Vagina (tissue), 2 donors: ENCODE results near the gene ARID1B. TPM values are rescaled to one million over a fixed set of nuclear protein-coding genes. Genes with fewer than 3 reads are reported as not detected.

Experiments used
- DNase-seq, 2 donors: peaks; one replicate each; pipeline ENCODE4 v3.0.0-alpha.2; 2017; ENCODE audit errors: extremely low spot score in 2 of 2
- H3K27ac ChIP-seq: fragments of 200-600 bp; sonication (generic); one replicate; pipeline ENCODE4 v1.5.1; 2019
- H3K27me3 ChIP-seq: fragments of 200-600 bp; sonication (generic); one replicate; pipeline ENCODE4 v1.5.1; 2019
- H3K36me3 ChIP-seq, 2 donors: fragments of 200-600 bp; sonication (generic); one replicate each; pipeline ENCODE4 v1.5.1; 2017 to 2019
- H3K4me1 ChIP-seq: fragments of 200-600 bp; sonication (generic); one replicate; pipeline ENCODE4 v1.5.1; 2019
- H3K4me3 ChIP-seq, 2 donors: fragments of 200-600 bp; sonication (generic); 1 replicate in 1 of 2; 2 replicates in 1 of 2; pipeline ENCODE4 v1.5.1; 2016 to 2019
- H3K9me3 ChIP-seq: fragments of 200-600 bp; sonication (generic); one replicate; pipeline ENCODE4 v1.5.1; 2019
- POLR2A ChIP-seq, 2 donors: fragments of 450-650 bp; IDR thresholded peaks; one replicate each; pipeline ENCODE4 v1.6.1; 2017; ENCODE audit warnings: antibody characterized with exemption in 2 of 2, mild to moderate bottlenecking in 2 of 2, moderate library complexity in 2 of 2
- POLR2AphosphoS5 ChIP-seq, 2 donors: sonication (generic); formaldehyde crosslinking; IDR thresholded peaks; one replicate each; pipeline ENCODE4 v1.9.0; 2017; ENCODE audit warnings: antibody characterized with exemption in 2 of 2, mild to moderate bottlenecking in 2 of 2, low read depth in 1 of 2; ENCODE audit not compliant: insufficient read depth in 1 of 2
- intact Hi-C: fragments of 100-400 bp; cut with DNase I; formaldehyde crosslinking; loops from one replicate; pipeline ENCODE4 v1.15.1; 2023
- total RNA-seq: library from RNA; depleted of rRNA; stranded (reverse); fragments of >200 nt; gene quantifications from one replicate; pipeline ENCODE4 v1.2.3, GENCODE V29; 2016
- TF ChIP-seq, protein P1 (sequence below), 3 experiments: fragments of 450-650 bp in 2 of 3; fragments of 200-600 bp in 1 of 3; sonication (generic) in 1 of 3; IDR thresholded peaks; one replicate each; pipeline ENCODE4 v1.5.1; 2017 to 2019; ENCODE audit warnings: antibody characterized with exemption in 3 of 3, mild to moderate bottlenecking in 2 of 3, moderate library complexity in 2 of 3

ARID1B gene
- total RNA-seq, 1 donor from 2014 or later: 141 TPM

DNA sequence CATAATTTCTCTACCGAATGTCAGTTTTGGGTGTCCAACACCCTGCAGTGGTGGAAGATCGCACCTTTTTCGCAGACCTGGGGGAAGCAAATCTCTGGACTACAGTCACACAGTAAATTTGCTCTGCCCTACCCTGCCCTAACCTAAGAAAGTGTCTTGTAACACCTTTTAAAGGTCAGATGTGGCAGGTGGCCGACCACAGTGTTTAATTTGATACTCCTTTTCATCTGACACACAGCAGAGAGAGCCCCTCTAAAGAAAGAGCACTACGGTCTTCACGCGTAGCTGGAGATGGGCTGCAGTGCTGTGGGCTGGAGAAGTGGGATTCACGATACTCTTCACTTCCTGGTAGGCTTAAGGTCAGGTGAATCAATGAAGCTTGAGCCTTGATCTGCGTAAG lies 436.2 kb downstream of the ARID1B start:
- no peak for DNase-seq
- intact Hi-C loops: no loop called here
- no peaks in the 10 kb centered on the region for H3K9me3 ChIP-seq
- no peak overlapping the region for H3K4me3 ChIP-seq
- TF ChIP-seq, protein P1, sequence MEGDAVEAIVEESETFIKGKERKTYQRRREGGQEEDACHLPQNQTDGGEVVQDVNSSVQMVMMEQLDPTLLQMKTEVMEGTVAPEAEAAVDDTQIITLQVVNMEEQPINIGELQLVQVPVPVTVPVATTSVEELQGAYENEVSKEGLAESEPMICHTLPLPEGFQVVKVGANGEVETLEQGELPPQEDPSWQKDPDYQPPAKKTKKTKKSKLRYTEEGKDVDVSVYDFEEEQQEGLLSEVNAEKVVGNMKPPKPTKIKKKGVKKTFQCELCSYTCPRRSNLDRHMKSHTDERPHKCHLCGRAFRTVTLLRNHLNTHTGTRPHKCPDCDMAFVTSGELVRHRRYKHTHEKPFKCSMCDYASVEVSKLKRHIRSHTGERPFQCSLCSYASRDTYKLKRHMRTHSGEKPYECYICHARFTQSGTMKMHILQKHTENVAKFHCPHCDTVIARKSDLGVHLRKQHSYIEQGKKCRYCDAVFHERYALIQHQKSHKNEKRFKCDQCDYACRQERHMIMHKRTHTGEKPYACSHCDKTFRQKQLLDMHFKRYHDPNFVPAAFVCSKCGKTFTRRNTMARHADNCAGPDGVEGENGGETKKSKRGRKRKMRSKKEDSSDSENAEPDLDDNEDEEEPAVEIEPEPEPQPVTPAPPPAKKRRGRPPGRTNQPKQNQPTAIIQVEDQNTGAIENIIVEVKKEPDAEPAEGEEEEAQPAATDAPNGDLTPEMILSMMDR (IDR thresholded peaks at IDR 0.05): no peak
- TF ChIP-seq POLR2A (IDR thresholded peaks at IDR 0.05) (no peak), POLR2AphosphoS5 (IDR thresholded peaks at IDR 0.05; ENCODE audit: insufficient read depth in 1 of 2, low read depth in 1 of 2) (no peak)
- no peak overlapping the region for H3K27ac ChIP-seq
- H3K36me3 ChIP-seq: peaks cover 0 to 2% of the 10 kb centered on the region in 2 donors
- no peaks in the 10 kb centered on the region for H3K4me1 ChIP-seq
- no peaks in the 10 kb centered on the region for H3K27me3 ChIP-seq

DNA sequence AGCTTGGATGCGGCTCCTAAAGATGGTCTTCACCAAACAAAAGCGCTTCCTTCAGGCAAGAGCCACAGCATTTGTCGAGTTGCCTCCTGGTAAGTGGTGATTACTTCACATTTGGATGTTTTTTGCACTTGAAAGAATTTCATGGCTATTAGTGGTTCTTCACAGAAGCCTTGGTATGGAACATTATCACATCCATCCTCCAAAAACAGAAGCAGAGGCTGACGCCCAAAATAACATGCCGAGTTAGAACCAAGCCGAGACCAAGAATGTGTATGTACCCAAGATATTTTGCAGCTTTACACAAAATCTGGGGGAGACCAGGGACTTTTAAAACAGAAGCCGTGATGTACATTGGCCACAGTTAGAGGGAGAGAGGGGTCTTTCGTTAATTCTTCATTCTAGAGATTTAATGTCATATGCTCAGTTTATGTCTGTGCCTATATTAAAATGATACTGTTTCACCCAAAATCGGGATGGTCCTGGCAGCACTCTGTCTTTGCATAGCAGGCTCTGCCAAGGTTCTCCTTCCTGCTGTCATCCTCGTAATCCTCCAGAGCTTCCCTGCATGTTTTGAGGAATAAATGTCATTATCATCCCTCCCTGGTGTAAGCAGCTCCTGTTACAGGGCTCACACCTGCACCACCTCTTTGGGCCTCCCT lies 436.9 kb downstream of the ARID1B start:
- Histone ChIP-seq H3K9me3 (no peaks in the 10 kb centered on the region), H3K4me1 (no peaks in the 10 kb centered on the region), H3K27ac (no peak overlapping the region), H3K36me3 (no peaks in the 10 kb centered on the region), H3K27me3 (no peaks in the 10 kb centered on the region), H3K4me3 (no peak overlapping the region)
- TF ChIP-seq POLR2A (IDR thresholded peaks at IDR 0.05) (no peak), POLR2AphosphoS5 (IDR thresholded peaks at IDR 0.05; ENCODE audit: insufficient read depth in 1 of 2, low read depth in 1 of 2) (no peak)
- TF ChIP-seq, protein P1 (IDR thresholded peaks at IDR 0.05): no peak
- no peak for DNase-seq
- intact Hi-C loops: no loop called here

DNA sequence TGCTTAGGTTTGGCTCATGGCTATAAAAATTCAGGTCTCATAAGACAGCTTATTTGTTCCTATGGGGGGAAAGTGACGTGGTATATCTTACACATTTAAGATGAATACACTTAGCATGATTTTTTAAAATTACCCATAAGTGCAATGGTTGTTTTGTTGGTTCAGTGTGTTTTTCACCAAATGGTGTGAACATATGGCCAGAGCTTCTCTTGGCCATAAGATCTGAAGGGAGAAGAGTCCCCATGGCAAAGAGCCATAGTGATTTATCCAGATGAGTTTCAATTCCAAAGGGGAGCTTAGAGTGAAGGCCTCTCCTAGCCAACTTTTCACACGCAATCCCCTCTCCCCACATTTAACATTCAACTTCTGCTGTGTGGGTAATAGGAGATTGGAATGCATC lies 438.5 kb downstream of the ARID1B start:
- intact Hi-C loops: no loop called here
- no peak for TF ChIP-seq POLR2AphosphoS5 (IDR thresholded peaks at IDR 0.05; ENCODE audit: insufficient read depth in 1 of 2, low read depth in 1 of 2)
- TF ChIP-seq POLR2A (IDR thresholded peaks at IDR 0.05): no peak
- TF ChIP-seq, protein P1 (IDR thresholded peaks at IDR 0.05): no peak
- no peak overlapping the region for H3K27ac ChIP-seq
- no peaks in the 10 kb centered on the region for H3K27me3 ChIP-seq
- H3K9me3 ChIP-seq: no peaks in the 10 kb centered on the region
- no peak overlapping the region for H3K4me3 ChIP-seq
- H3K4me1 ChIP-seq: peaks cover 4% of the 10 kb centered on the region
- no peak for DNase-seq
- H3K36me3 ChIP-seq: no peaks in the 10 kb centered on the region

DNA sequence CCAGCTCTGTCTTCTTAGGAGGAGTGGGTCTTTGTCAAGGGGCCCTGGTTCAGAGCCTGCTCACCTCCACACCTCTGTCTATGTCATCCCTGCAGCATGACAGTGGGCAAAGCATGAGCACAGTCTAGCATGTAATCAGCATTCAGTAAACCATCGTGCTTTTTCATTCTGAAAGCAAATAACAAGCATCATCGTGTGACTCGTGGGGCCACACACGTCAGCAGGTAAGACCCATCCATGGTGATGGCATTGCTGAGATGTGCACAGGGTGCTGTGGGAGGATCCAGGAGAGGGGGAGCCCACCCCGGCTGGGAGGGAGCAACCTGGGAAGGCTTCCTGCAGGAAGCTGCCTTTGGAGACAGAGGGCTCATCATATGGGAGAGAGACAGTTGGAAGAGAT lies 439.4 kb downstream of the ARID1B start:
- Histone ChIP-seq H3K9me3 (no peaks in the 10 kb centered on the region), H3K4me3 (no peak overlapping the region), H3K27me3 (no peaks in the 10 kb centered on the region), H3K36me3 (no peaks in the 10 kb centered on the region), H3K4me1 (peaks cover 7% of the 10 kb centered on the region), H3K27ac (no peak overlapping the region)
- peak in 1 of 2 donors; percentile 91 for DNase-seq
- TF ChIP-seq POLR2AphosphoS5 (IDR thresholded peaks at IDR 0.05; ENCODE audit: insufficient read depth in 1 of 2, low read depth in 1 of 2) (no peak), POLR2A (IDR thresholded peaks at IDR 0.05) (no peak)
- TF ChIP-seq, protein P1 (IDR thresholded peaks at IDR 0.05): no peak
- intact Hi-C loops: no loop called here

DNA sequence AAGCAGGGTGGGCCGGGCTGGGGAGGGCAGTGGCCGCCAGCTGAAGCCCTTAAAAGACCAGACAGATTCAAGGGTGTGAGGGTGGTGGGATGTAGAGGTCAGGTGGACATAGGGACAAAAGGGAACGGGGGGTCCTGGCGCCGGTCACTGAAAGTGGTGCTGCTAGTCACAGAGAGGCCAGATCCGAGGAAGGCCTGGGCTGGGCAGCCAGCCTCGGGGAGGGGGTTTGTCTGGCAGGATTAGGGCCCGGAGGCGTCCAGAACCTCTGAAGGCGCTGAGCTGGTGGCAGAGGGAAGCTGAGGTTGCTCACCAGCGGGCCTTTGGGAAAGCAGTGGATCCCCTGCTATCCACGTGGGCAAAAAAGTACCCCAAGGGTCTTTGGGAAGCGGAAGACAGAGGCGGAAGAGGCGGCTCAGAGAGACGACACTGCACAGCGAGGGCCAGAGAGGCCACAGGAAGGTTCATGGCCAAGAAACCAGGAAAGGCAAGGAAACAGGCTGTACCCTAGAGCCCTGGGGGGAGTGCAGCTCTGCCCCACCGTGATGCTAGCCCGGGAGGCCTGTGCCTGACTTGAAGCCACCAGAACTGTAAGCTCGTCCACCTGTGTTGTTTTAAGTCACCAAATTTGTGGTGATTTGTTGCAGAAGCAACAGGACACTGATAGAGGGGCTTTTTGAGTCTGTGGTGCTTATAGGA lies 440.2 kb downstream of the ARID1B start:
- H3K9me3 ChIP-seq: no peaks in the 10 kb centered on the region
- no peak overlapping the region for H3K4me3 ChIP-seq
- H3K27me3 ChIP-seq: no peaks in the 10 kb centered on the region
- TF ChIP-seq POLR2AphosphoS5 (IDR thresholded peaks at IDR 0.05; ENCODE audit: insufficient read depth in 1 of 2, low read depth in 1 of 2) (no peak), POLR2A (IDR thresholded peaks at IDR 0.05) (no peak)
- TF ChIP-seq, protein P1 (IDR thresholded peaks at IDR 0.05): no peak
- intact Hi-C loops: no loop called here
- peaks cover 7% of the 10 kb centered on the region for H3K4me1 ChIP-seq
- H3K36me3 ChIP-seq: no peaks in the 10 kb centered on the region
- no peak overlapping the region for H3K27ac ChIP-seq
- no peak for DNase-seq
